Ovary (tissue), 9 donors: ENCODE measurements around the gene CCDC124. TPM values are rescaled to one million over a fixed set of nuclear protein-coding genes. Genes with fewer than 3 reads are reported as not detected.

ENCODE experiments used
- DNase-seq, 5 donors: peaks; one replicate each; pipeline ENCODE4 v3.0.0-alpha.2; 2019 to 2020
- H3K27ac ChIP-seq, 2 donors: fragments of 200-600 bp; one replicate each; pipeline versions ENCODE4 v1.5.1 to v1.8.0; 2019 to 2022
- H3K27me3 ChIP-seq: fragments of 200-600 bp; one replicate; pipeline ENCODE4 v1.8.0; 2022
- H3K36me3 ChIP-seq: fragments of 200-600 bp; sonication (generic); one replicate; pipeline ENCODE4 v1.5.1; 2019
- H3K4me1 ChIP-seq: one replicate; pipeline ENCODE4 v1.8.1; 2013; ENCODE audit warnings: mild to moderate bottlenecking, moderate library complexity; ENCODE audit not compliant: insufficient read depth
- H3K4me3 ChIP-seq: fragments of 200-600 bp; sonication (generic); one replicate; pipeline ENCODE4 v1.5.1; 2017
- H3K9me3 ChIP-seq, 2 donors: fragments of 200-600 bp in 1 of 2; sonication (generic) in 1 of 2; one replicate each; pipeline versions ENCODE4 v1.5.1 to v1.8.1; 2013 to 2019; ENCODE audit warnings: mild to moderate bottlenecking in 1 of 2, moderate library complexity in 1 of 2
- CTCF ChIP-seq, 3 donors: fragments of 450-650 bp in 2 of 3; fragments of 200-600 bp in 1 of 3; IDR thresholded peaks; one replicate each; pipeline versions ENCODE4 v1.5.1 to v1.8.0; 2016 to 2022; ENCODE audit warnings: antibody characterized with exemption in 3 of 3, mild to moderate bottlenecking in 1 of 3
- EP300 ChIP-seq: sonication (generic); formaldehyde crosslinking; IDR thresholded peaks from one replicate; pipeline ENCODE4 v1.6.1; 2017; ENCODE audit warnings: antibody characterized with exemption
- POLR2A ChIP-seq: fragments of 450-650 bp; IDR thresholded peaks from one replicate; pipeline ENCODE4 v1.6.1; 2017; ENCODE audit warnings: antibody characterized with exemption, mild to moderate bottlenecking, moderate library complexity
- WGBS, 3 donors: extraction: QIAGEN DNeasy Blood & Tissue Kit in 1 of 3; methylation state at CpG; one replicate each; pipeline versions ENCODE4 v1.1.5 to v1.1.7; 2013 to 2017; 5-methylcytosine and 5-hydroxymethylcytosine counted together
- intact Hi-C, 4 donors: fragments of 100-400 bp; cut with DNase I; formaldehyde crosslinking; loops; one replicate each; pipeline versions ENCODE4 v1.11.0 to v1.15.1; 2022 to 2023
- polyA plus RNA-seq, 2 donors: library from polyadenylated mRNA; stranded (reverse); fragments of 200-250 nt in 1 of 2; fragments of 350-450 nt in 1 of 2; fragmentation: Illumina TruSeq in 1 of 2; extraction: RNeasy Lipid Tissue Mini Kit (QIAGEN cat#74804) in 1 of 2; gene quantifications; one replicate each; pipeline ENCODE4 v1.2.3, GENCODE V29; 2013 to 2014
- total RNA-seq, 7 donors: library from RNA; depleted of rRNA in 2 of 7; stranded (reverse); fragments of >200 nt in 2 of 7; fragmentation: NEBNext Ultra II Directional in 3 of 7; extraction: Animal tissue kit (Norgen Biotek cat#: 25700) in 3 of 7; gene quantifications; one replicate each; pipeline versions ENCODE4 v1.1.0 to v1.2.4, GENCODE V29; 2016 to 2023
- donor health status: DM: no; HTN: no; CAD: no; lungs with moderate emphysema.
- donor health status: DM: no; HTN: no; CAD: no.
- donor health status: Bipolar disorder and iron deficiency.
- donor health status: DM: yes; HTN: yes; CAD: no.
- donor health status: DM: no; HTN: no; CAD: no.
- donor health status: DM: yes; HTN: yes; CAD: no.

CCDC124 gene
- total and polyA plus RNA-seq, 9 donors: 4.7 to 74.5 (median 50.4) TPM

GRCh38 chr19:17957149-17957849 lies 24.5 kb downstream of the CCDC124 start:
- H3K27me3 ChIP-seq: peaks cover 10% of the 10 kb centered on the region
- no peak overlapping the region for H3K4me3 ChIP-seq
- H3K4me1 ChIP-seq: peaks cover 2% of the 10 kb centered on the region
- no peaks in the 10 kb centered on the region for H3K36me3 ChIP-seq
- H3K9me3 ChIP-seq: no peaks in the 10 kb centered on the region
- WGBS, 3 donors: 75 to 87% (median 78%) methylated on average over 3 of the region's 3 CpGs
- TF ChIP-seq CTCF (IDR thresholded peaks at IDR 0.05): no peak
- TF ChIP-seq POLR2A: no peak
- H3K27ac ChIP-seq: no peak overlapping the region
- intact Hi-C loops: no loop called here
- DNase-seq: no peak

GRCh38 chr19:17957885-17958284 lies 25.1 kb downstream of the CCDC124 start:
- Histone ChIP-seq H3K9me3 (no peaks in the 10 kb centered on the region), H3K36me3 (no peaks in the 10 kb centered on the region), H3K4me3 (no peak overlapping the region), H3K27ac (no peak overlapping the region), H3K27me3 (peaks cover 4% of the 10 kb centered on the region), H3K4me1 (no peaks in the 10 kb centered on the region)
- intact Hi-C loops: no loop called here
- TF ChIP-seq CTCF (IDR thresholded peaks at IDR 0.05) (no peak), POLR2A (no peak), EP300 (no peak)
- no peak for DNase-seq

- Histone ChIP-seq H3K27me3 (no peaks in the 10 kb centered on the region), H3K9me3 (no peaks in the 10 kb centered on the region), H3K36me3 (no peaks in the 10 kb centered on the region), H3K4me1 (peaks cover 3% of the 10 kb centered on the region), H3K4me3 (no peak overlapping the region), H3K27ac (no peak overlapping the region)
- 38 to 42% (median 41%) methylated on average over 13 of the region's 13 CpGs for WGBS, 3 donors
- intact Hi-C loops: no loop called here
- TF ChIP-seq POLR2A: no peak
- no peak for TF ChIP-seq EP300
- TF ChIP-seq CTCF (IDR thresholded peaks at IDR 0.05): no peak
- DNase-seq: no peak
Observed at GRCh38 chr19:17963936-17964691, 31.3 kb downstream of the CCDC124 start.

- Histone ChIP-seq H3K4me1 (peaks cover 3% of the 10 kb centered on the region), H3K9me3 (no peaks in the 10 kb centered on the region), H3K27me3 (no peaks in the 10 kb centered on the region), H3K27ac (no peak overlapping the region), H3K4me3 (no peak overlapping the region), H3K36me3 (no peaks in the 10 kb centered on the region)
- TF ChIP-seq EP300 (no peak), CTCF (IDR thresholded peaks at IDR 0.05) (no peak), POLR2A (no peak)
- WGBS, 3 donors: 75 to 78% (median 75%) methylated on average over 11 of the region's 11 CpGs
- intact Hi-C loops: no loop called here
- DNase-seq: no peak
Observed at GRCh38 chr19:17965370-17966128, 32.7 kb downstream of the CCDC124 start.
